BLaER1 (cell line): Measurements from ENCODE around the gene LRIG1.

Source experiments
- H3K27ac ChIP-seq: shearing (Covaris generic); formaldehyde crosslinking; 2 replicates; pipeline ENCODE4 v1.8.1; 2022
- H3K27me3 ChIP-seq: shearing (Covaris generic); formaldehyde crosslinking; 2 replicates; pipeline ENCODE4 v1.8.1; 2022
- H3K36me3 ChIP-seq: shearing (Covaris generic); formaldehyde crosslinking; 2 replicates; pipeline ENCODE4 v1.8.1; 2022
- H3K4me1 ChIP-seq: shearing (Covaris generic); formaldehyde crosslinking; 2 replicates; pipeline ENCODE4 v1.8.1; 2022
- H3K4me2 ChIP-seq: shearing (Covaris generic); formaldehyde crosslinking; 2 replicates; pipeline ENCODE4 v1.8.1; 2022
- H3K4me3 ChIP-seq: shearing (Covaris generic); formaldehyde crosslinking; 2 replicates; pipeline ENCODE4 v1.8.1; 2022
- H3K9ac ChIP-seq: shearing (Covaris generic); formaldehyde crosslinking; 2 replicates; pipeline ENCODE4 v1.8.1; 2022
- H3K9me3 ChIP-seq: shearing (Covaris generic); formaldehyde crosslinking; 2 replicates; pipeline ENCODE4 v1.8.1; 2022
- H4K20me1 ChIP-seq: shearing (Covaris generic); formaldehyde crosslinking; 2 replicates; pipeline ENCODE4 v1.8.1; 2022
- Cebpa-rat ChIP-seq: shearing (Covaris generic); IDR thresholded peaks from 2 replicates; pipeline ENCODE4 v1.8.1; 2022

The LRIG1 gene

GRCh38 chr3:66409771-66410754 is 90.8 kb downstream of the LRIG1 start:
- Histone ChIP-seq H3K27ac (peak overlapping the region; percentile 79), H3K4me3 (no peak overlapping the region), H3K4me2 (peak overlapping the region; percentile 94), H3K27me3 (no peaks in the 10 kb centered on the region), H3K4me1 (peaks cover 99% of the 10 kb centered on the region), H3K36me3 (peaks cover 84% of the 10 kb centered on the region), H4K20me1 (peaks cover 63% of the 10 kb centered on the region), H3K9ac (peak overlapping the region; percentile 66; the same call in 1 of the 2 replicates), H3K9me3 (no peaks in the 10 kb centered on the region)
- TF ChIP-seq Cebpa-rat = no peak

- Histone ChIP-seq H3K4me2 (peak overlapping the region; percentile 94), H3K4me1 (peaks cover 99% of the 10 kb centered on the region), H3K9ac (no peak overlapping the region), H3K27ac (peak overlapping the region; percentile 55), H3K27me3 (no peaks in the 10 kb centered on the region), H3K9me3 (no peaks in the 10 kb centered on the region), H3K4me3 (no peak overlapping the region), H4K20me1 (peaks cover 55% of the 10 kb centered on the region), H3K36me3 (peaks cover 86% of the 10 kb centered on the region)
- TF ChIP-seq Cebpa-rat = no peak
Measured at GRCh38 chr3:66407611-66408218, 93.1 kb downstream of the LRIG1 start.

- Histone ChIP-seq H3K36me3 (peaks cover 87% of the 10 kb centered on the region), H3K4me1 (peaks cover 99% of the 10 kb centered on the region)
Measured at GRCh38 chr3:66406831-66407610, 93.8 kb downstream of the LRIG1 start.

GRCh38 chr3:66406163-66406562 is 94.7 kb downstream of the LRIG1 start:
- peak overlapping the region; percentile 94 for H3K4me2 ChIP-seq
- no peaks in the 10 kb centered on the region for H3K9me3 ChIP-seq
- H3K4me3 ChIP-seq = no peak overlapping the region
- no peak for TF ChIP-seq Cebpa-rat
- peaks cover 63% of the 10 kb centered on the region for H4K20me1 ChIP-seq
- H3K27me3 ChIP-seq = no peaks in the 10 kb centered on the region
- H3K27ac ChIP-seq = peak overlapping the region; percentile 88
- peaks cover 93% of the 10 kb centered on the region for H3K36me3 ChIP-seq
- peak overlapping the region; percentile 38; the same call in 1 of the 2 replicates for H3K9ac ChIP-seq
- H3K4me1 ChIP-seq = peaks cover 100% of the 10 kb centered on the region

More at GRCh38 chr3:66406831-66407610, 93.8 kb downstream of the LRIG1 start:
- Histone ChIP-seq H3K4me3 (no peak overlapping the region), H3K9ac (no peak overlapping the region), H4K20me1 (peaks cover 55% of the 10 kb centered on the region), H3K27me3 (no peaks in the 10 kb centered on the region), H3K27ac (0 out of 2 replicates have a peak overlapping the region, but pooled peaks have one; percentile 88), H3K9me3 (no peaks in the 10 kb centered on the region), H3K4me2 (peak overlapping the region; percentile 94)
- no peak for TF ChIP-seq Cebpa-rat

GRCh38 chr3:66405701-66406091 is 95.1 kb downstream of the LRIG1 start:
- H3K9ac ChIP-seq = peak overlapping the region; percentile 38; the same call in 1 of the 2 replicates
- peak overlapping the region; percentile 65 for H3K4me3 ChIP-seq
- H3K27ac ChIP-seq = peak overlapping the region; percentile 88
- H3K27me3 ChIP-seq = no peaks in the 10 kb centered on the region
- H3K4me1 ChIP-seq = peaks cover 100% of the 10 kb centered on the region
- peaks cover 67% of the 10 kb centered on the region for H4K20me1 ChIP-seq
- H3K4me2 ChIP-seq = peak overlapping the region; percentile 94
- TF ChIP-seq Cebpa-rat = no peak
- H3K9me3 ChIP-seq = no peaks in the 10 kb centered on the region
- H3K36me3 ChIP-seq = peaks cover 91% of the 10 kb centered on the region

- Histone ChIP-seq H4K20me1 (peaks cover 73% of the 10 kb centered on the region), H3K9me3 (no peaks in the 10 kb centered on the region), H3K4me3 (peak overlapping the region; percentile 65), H3K4me1 (peaks cover 100% of the 10 kb centered on the region), H3K27me3 (no peaks in the 10 kb centered on the region), H3K4me2 (peak overlapping the region; percentile 94), H3K27ac (peak overlapping the region; percentile 88), H3K36me3 (peaks cover 91% of the 10 kb centered on the region), H3K9ac (peak overlapping the region; percentile 78)
- TF ChIP-seq Cebpa-rat = no peak
Measured at GRCh38 chr3:66404903-66405700, 95.7 kb downstream of the LRIG1 start.

GRCh38 chr3:66404197-66404596 is 96.6 kb downstream of the LRIG1 start:
- H3K9me3 ChIP-seq = no peaks in the 10 kb centered on the region
- no peak for TF ChIP-seq Cebpa-rat
- no peaks in the 10 kb centered on the region for H3K27me3 ChIP-seq
- peak overlapping the region; percentile 65 for H3K4me3 ChIP-seq
- H3K4me2 ChIP-seq = peak overlapping the region; percentile 94
- H3K27ac ChIP-seq = peak overlapping the region; percentile 88; the same call in 1 of the 2 replicates
- peaks cover 100% of the 10 kb centered on the region for H3K4me1 ChIP-seq
- peak overlapping the region; percentile 78 for H3K9ac ChIP-seq
- H4K20me1 ChIP-seq = peaks cover 82% of the 10 kb centered on the region
- peaks cover 91% of the 10 kb centered on the region for H3K36me3 ChIP-seq

- Histone ChIP-seq H4K20me1 (peaks cover 89% of the 10 kb centered on the region), H3K27ac (peak overlapping the region; percentile 88), H3K27me3 (no peaks in the 10 kb centered on the region), H3K9ac (peak overlapping the region; percentile 78), H3K36me3 (peaks cover 94% of the 10 kb centered on the region), H3K4me1 (peaks cover 100% of the 10 kb centered on the region), H3K9me3 (no peaks in the 10 kb centered on the region), H3K4me2 (peak overlapping the region; percentile 94), H3K4me3 (peak overlapping the region; percentile 65)
- TF ChIP-seq Cebpa-rat = no peak
Measured at GRCh38 chr3:66403323-66403990, 97.4 kb downstream of the LRIG1 start.
